ENCODE results near the gene RASGEF1C. TPM values are rescaled to one million over a fixed set of nuclear protein-coding genes. Genes with fewer than 3 reads are reported as not detected.

The RASGEF1C gene
- total RNA-seq, 1 experiment from 2014 or later: 0.29 TPM

DNA sequence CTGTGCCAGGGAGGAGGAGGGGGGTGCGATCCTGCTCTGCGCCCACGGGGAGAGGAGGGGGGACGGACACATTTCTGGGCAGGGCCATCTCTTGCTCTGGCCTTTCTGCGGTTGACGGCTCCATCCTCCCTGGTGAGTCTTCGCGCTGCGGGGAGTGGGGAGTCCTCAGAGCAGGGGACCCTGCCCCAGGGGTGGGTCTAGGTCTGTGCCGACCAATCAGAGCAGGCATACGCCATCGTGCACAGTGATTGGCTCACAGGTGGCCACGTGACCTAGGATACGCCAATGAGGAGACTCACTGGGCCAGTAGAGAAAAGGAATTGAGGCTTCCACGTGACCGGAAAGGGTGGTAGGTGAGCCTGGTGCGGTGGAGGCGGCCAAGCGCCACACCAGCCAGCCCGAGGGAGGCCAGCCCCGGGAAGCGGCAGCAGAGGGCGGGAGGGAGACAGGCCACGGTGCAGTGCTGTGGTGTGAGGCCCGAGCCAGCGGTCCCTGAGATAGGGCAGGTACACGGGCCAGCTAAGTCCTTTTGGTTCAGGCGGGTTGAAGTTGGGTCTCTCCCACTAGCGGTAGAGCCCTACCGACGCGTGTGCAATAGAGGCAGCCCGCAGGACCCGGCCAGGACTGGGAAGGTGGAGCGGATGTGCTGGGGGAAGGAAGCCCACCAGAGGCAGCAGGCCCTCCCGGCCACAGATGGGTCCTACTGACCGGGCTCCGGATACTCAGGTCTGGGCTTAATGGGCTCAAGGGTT is 72.2 kb downstream of the RASGEF1C start:
- H3K9me2 ChIP-seq (replicated peaks; ENCODE audit: low read length): no peaks in the 10 kb centered on the region
- CTCF ChIA-PET: no interaction called here
- no peak overlapping the region for H3K9ac ChIP-seq (ENCODE audit: low read length)
- no peak for ATAC-seq
- no peak overlapping the region for H3K27ac ChIP-seq (ENCODE audit: low read length)
- no peaks in the 10 kb centered on the region for H3K9me3 ChIP-seq (ENCODE audit: low read length)
- peaks cover 16% of the 10 kb centered on the region for H3K27me3 ChIP-seq (ENCODE audit: low read length)
- H3K4me3 ChIP-seq (ENCODE audit: low read length): no peak overlapping the region
- H3K79me2 ChIP-seq (ENCODE audit: low read length): no peaks in the 10 kb centered on the region
- no TSS peak for BruUV-seq (replicated peaks)
- no peaks in the 10 kb centered on the region for H4K20me1 ChIP-seq (ENCODE audit: low read length)
- peaks cover 9% of the 10 kb centered on the region for H3K4me1 ChIP-seq (ENCODE audit: insufficient read depth, low read length)
- intact Hi-C loops (cut with micrococcal nuclease): no loop called here
- no peak for TF ChIP-seq EZH2 (IDR thresholded peaks at IDR 0.05; ENCODE audit: low read length, unreplicated experiment)
- no peak for TF ChIP-seq EZH2phosphoT487 (IDR thresholded peaks at IDR 0.05; ENCODE audit: borderline replicate concordance, low read length)
- TF ChIP-seq, protein P1, sequence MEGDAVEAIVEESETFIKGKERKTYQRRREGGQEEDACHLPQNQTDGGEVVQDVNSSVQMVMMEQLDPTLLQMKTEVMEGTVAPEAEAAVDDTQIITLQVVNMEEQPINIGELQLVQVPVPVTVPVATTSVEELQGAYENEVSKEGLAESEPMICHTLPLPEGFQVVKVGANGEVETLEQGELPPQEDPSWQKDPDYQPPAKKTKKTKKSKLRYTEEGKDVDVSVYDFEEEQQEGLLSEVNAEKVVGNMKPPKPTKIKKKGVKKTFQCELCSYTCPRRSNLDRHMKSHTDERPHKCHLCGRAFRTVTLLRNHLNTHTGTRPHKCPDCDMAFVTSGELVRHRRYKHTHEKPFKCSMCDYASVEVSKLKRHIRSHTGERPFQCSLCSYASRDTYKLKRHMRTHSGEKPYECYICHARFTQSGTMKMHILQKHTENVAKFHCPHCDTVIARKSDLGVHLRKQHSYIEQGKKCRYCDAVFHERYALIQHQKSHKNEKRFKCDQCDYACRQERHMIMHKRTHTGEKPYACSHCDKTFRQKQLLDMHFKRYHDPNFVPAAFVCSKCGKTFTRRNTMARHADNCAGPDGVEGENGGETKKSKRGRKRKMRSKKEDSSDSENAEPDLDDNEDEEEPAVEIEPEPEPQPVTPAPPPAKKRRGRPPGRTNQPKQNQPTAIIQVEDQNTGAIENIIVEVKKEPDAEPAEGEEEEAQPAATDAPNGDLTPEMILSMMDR (conservative IDR thresholded peaks at IDR 0.05; ENCODE audit: low read depth, low read length): no peak
- H2AFZ ChIP-seq (ENCODE audit: low read length): no peak overlapping the region
- DNase-seq: no peak
- POLR2A ChIA-PET (ENCODE audit: unreplicated experiment): no interaction called here
- no peaks in the 10 kb centered on the region for H3F3A ChIP-seq (ENCODE audit: low read length, unreplicated experiment)
- no peaks in the 10 kb centered on the region for H3K36me3 ChIP-seq (ENCODE audit: low read depth, low read length)
- no peak overlapping the region for H3K4me2 ChIP-seq (ENCODE audit: low read length)

DNA sequence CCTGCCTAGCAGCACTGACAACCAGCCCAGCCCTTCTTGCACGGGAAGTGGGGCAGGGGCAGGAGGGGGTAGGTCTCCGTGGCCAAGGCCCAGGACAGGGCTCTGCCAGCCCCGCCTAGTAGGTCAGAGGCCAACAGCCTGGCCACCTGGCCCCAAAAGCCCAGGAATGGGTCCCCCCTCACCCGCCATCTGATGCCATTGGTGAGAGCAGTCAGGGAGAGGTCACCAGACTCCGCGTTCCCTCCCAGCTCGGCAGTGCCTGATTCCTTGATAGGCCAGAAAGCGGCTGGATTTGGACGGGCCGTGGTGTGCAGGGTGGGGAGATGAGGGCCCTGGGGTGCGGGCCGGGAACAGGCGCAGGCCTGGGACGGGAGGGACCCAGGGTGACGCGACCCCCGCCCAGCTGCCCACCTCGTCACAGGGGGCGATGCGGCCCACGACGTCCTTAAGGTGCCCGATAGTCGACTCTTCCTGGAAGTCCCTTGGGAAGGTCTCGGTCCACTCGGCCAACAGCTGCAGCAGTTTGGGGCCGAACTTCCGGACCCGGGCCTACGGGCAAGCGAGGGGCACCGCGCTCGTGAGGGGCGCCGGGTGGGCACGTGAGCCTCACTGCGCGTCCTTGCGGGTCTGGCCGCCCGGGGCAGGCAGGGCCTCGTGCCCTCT is 72.9 kb downstream of the RASGEF1C start:
- Histone ChIP-seq H3K4me3 (ENCODE audit: low read length) (no peak overlapping the region), H3K79me2 (ENCODE audit: low read length) (no peaks in the 10 kb centered on the region), H3K27ac (ENCODE audit: low read length) (no peak overlapping the region), H3K9ac (ENCODE audit: low read length) (no peak overlapping the region), H3F3A (ENCODE audit: low read length, unreplicated experiment) (no peaks in the 10 kb centered on the region), H3K36me3 (ENCODE audit: low read depth, low read length) (no peaks in the 10 kb centered on the region), H3K27me3 (ENCODE audit: low read length) (peaks cover 12% of the 10 kb centered on the region), H2AFZ (ENCODE audit: low read length) (no peak overlapping the region), H3K9me2 (replicated peaks; ENCODE audit: low read length) (no peaks in the 10 kb centered on the region), H3K9me3 (ENCODE audit: low read length) (no peaks in the 10 kb centered on the region), H3K4me2 (ENCODE audit: low read length) (no peak overlapping the region), H4K20me1 (ENCODE audit: low read length) (no peaks in the 10 kb centered on the region), H3K4me1 (ENCODE audit: insufficient read depth, low read length) (peaks cover 9% of the 10 kb centered on the region)
- DNase-seq: no peak
- intact Hi-C loops (cut with micrococcal nuclease): no loop called here
- ChIA-PET CTCF (no interaction called here), POLR2A (ENCODE audit: unreplicated experiment) (no interaction called here)
- BruUV-seq (replicated peaks): no TSS peak
- no peak for ATAC-seq
- TF ChIP-seq, protein P1 (conservative IDR thresholded peaks at IDR 0.05; ENCODE audit: low read depth, low read length): no peak
- TF ChIP-seq EZH2phosphoT487 (IDR thresholded peaks at IDR 0.05; ENCODE audit: borderline replicate concordance, low read length) (no peak), EZH2 (IDR thresholded peaks at IDR 0.05; ENCODE audit: low read length, unreplicated experiment) (no peak)

All from PC-3 (cell line).